ENCODE data around the gene ARHGAP15. TPM values are rescaled to one million over a fixed set of nuclear protein-coding genes. Genes with fewer than 3 reads are reported as not detected.
A peak's percentile ranks its signal among the peaks of the same experiment; 100 is the strongest.

The ARHGAP15 gene
- polyA plus RNA-seq, 6 donors from 2014 or later, result 183 to 264 (median 210) TPM

GRCh38 chr2:143190431-143190830 lies 61.2 kb downstream of the ARHGAP15 start:
- no peaks in the 10 kb centered on the region for H3K27me3 Mint-ChIP-seq
- no peak for ATAC-seq (ENCODE audit: low read depth in 2 of 2)
- H3K27ac Mint-ChIP-seq, result no peak overlapping the region

GRCh38 chr2:143192106-143192505 lies 62.9 kb downstream of the ARHGAP15 start:
- H3K27ac Mint-ChIP-seq, result peak overlapping the region in 3 of 6 donors; percentile 8 to 87 (median 85)
- H3K27me3 Mint-ChIP-seq, result no peaks in the 10 kb centered on the region
- DNase-seq (no peak), ATAC-seq (ENCODE audit: low read depth in 2 of 2) (no peak)
- peaks cover 11 to 36% (median 24%) of the 10 kb centered on the region in 3 donors for H3K4me1 Mint-ChIP-seq
- H3K36me3 Mint-ChIP-seq, result peaks cover 0 to 12% of the 10 kb centered on the region in 2 donors
- no peak overlapping the region for H3K4me3 Mint-ChIP-seq
- no peaks in the 10 kb centered on the region for H3K9me3 Mint-ChIP-seq

More at GRCh38 chr2:143190431-143190830, 61.2 kb downstream of the ARHGAP15 start:
- Mint-ChIP-seq H3K9me3 (no peaks in the 10 kb centered on the region), H3K36me3 (peaks cover 0 to 12% of the 10 kb centered on the region in 2 donors), H3K4me3 (no peak overlapping the region), H3K4me1 (peaks cover 23 to 49% (median 33%) of the 10 kb centered on the region in 3 donors)
- no peak for DNase-seq

- DNase-seq (no peak), ATAC-seq (ENCODE audit: low read depth in 2 of 2) (no peak)
- Mint-ChIP-seq H3K36me3 (peaks cover 0 to 12% of the 10 kb centered on the region in 2 donors), H3K9me3 (no peaks in the 10 kb centered on the region), H3K4me3 (no peak overlapping the region), H3K27me3 (no peaks in the 10 kb centered on the region), H3K27ac (peak overlapping the region in 4 of 6 donors; percentile 7 to 85 (median 13)), H3K4me1 (peaks cover 8 to 31% (median 19%) of the 10 kb centered on the region in 3 donors)
Measured at GRCh38 chr2:143192716-143193115, 63.5 kb downstream of the ARHGAP15 start.

- no peaks in the 10 kb centered on the region for H3K9me3 Mint-ChIP-seq
- H3K27me3 Mint-ChIP-seq, result no peaks in the 10 kb centered on the region
- peak overlapping the region in 3 of 6 donors; percentile 41 to 72 (median 42) for H3K27ac Mint-ChIP-seq
- peaks cover 0 to 12% of the 10 kb centered on the region in 2 donors for H3K36me3 Mint-ChIP-seq
- peaks cover 8 to 27% (median 19%) of the 10 kb centered on the region in 3 donors for H3K4me1 Mint-ChIP-seq
- no peak overlapping the region for H3K4me3 Mint-ChIP-seq
- no peak for DNase-seq
- ATAC-seq (ENCODE audit: low read depth in 2 of 2), result no peak
Measured at GRCh38 chr2:143193121-143193520, 63.9 kb downstream of the ARHGAP15 start.

DNA sequence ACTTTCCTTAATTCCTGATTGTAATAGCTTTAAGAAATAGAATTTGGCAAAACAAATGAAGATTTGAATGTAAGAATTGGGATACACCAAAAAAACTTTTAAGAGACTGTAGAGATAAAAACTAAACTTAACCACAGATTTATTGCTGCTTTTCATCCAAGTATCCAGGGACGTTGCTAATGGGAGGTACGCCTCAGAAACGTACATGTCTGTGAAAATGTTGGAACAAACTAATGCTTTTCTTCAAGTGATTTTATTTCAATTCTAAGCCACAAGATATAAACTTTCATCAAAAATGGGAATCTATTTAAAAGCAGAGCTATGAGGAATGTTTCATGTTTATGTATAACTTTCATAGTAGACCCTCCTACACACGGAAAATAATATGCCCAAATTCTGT lies 66.3 kb downstream of the ARHGAP15 start:
- Mint-ChIP-seq H3K27me3 (no peaks in the 10 kb centered on the region), H3K4me1 (peaks cover 12 to 15% (median 14%) of the 10 kb centered on the region in 3 donors), H3K27ac (peak overlapping the region in 1 of 6 donors; percentile 68), H3K36me3 (peaks cover 5 to 13% of the 10 kb centered on the region in 2 donors), H3K9me3 (no peaks in the 10 kb centered on the region), H3K4me3 (no peak overlapping the region)
- ATAC-seq (ENCODE audit: low read depth in 2 of 2) (no peak), DNase-seq (no peak)

DNA sequence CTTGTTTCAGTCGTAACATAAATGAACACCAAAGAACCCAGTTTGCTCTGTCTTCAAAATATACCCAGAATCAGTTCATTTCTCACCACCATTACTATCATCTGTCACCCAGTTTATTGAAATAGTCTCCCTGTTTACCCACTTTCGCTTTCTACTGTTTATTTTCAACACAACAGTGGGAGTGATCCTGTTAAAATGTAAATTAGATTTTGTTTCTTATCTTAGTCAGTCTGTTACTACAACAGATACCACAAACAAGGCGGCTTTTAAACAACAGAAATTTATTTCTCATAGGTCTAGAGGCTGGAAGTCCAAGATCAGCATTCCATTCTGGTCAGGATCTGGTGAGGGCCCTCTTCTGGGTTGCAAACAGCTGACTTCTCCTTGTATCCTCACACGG lies 74.8 kb downstream of the ARHGAP15 start:
- ATAC-seq (ENCODE audit: low read depth in 2 of 2) (no peak), DNase-seq (no peak)
- H3K9me3 Mint-ChIP-seq, result no peaks in the 10 kb centered on the region
- H3K4me1 Mint-ChIP-seq, result peaks cover 24 to 36% (median 26%) of the 10 kb centered on the region in 3 donors
- H3K4me3 Mint-ChIP-seq, result no peak overlapping the region
- peaks cover 37 to 48% of the 10 kb centered on the region in 2 donors for H3K36me3 Mint-ChIP-seq
- peak overlapping the region; percentile 18 to 90 (median 65) for H3K27ac Mint-ChIP-seq
- no peaks in the 10 kb centered on the region for H3K27me3 Mint-ChIP-seq

- Mint-ChIP-seq H3K4me3 (peak overlapping the region in 1 of 8 donors; percentile 45), H3K4me1 (peaks cover 26 to 37% (median 29%) of the 10 kb centered on the region in 3 donors), H3K27ac (peak overlapping the region in 5 of 6 donors; percentile 10 to 70 (median 40)), H3K27me3 (no peaks in the 10 kb centered on the region), H3K9me3 (no peaks in the 10 kb centered on the region), H3K36me3 (peaks cover 43 to 56% of the 10 kb centered on the region in 2 donors)
- ATAC-seq (ENCODE audit: low read depth in 2 of 2) (peak; percentile 48 to 63), DNase-seq (peak; percentile 24)
Measured at GRCh38 chr2:143205106-143205764, 76.0 kb downstream of the ARHGAP15 start.

- H3K4me3 Mint-ChIP-seq, result no peak overlapping the region
- ATAC-seq (ENCODE audit: low read depth in 2 of 2), result no peak
- no peaks in the 10 kb centered on the region for H3K9me3 Mint-ChIP-seq
- H3K27ac Mint-ChIP-seq, result peak overlapping the region in 4 of 6 donors; percentile 38 to 77 (median 66)
- H3K36me3 Mint-ChIP-seq, result peaks cover 10 to 24% of the 10 kb centered on the region in 2 donors
- peaks cover 10 to 16% (median 13%) of the 10 kb centered on the region in 3 donors for H3K4me1 Mint-ChIP-seq
- H3K27me3 Mint-ChIP-seq, result no peaks in the 10 kb centered on the region
- DNase-seq, result no peak
Measured at GRCh38 chr2:143209570-143210445, 80.6 kb downstream of the ARHGAP15 start.

- peaks cover 11 to 15% (median 13%) of the 10 kb centered on the region in 3 donors for H3K4me1 Mint-ChIP-seq
- H3K36me3 Mint-ChIP-seq, result peaks cover 10 to 23% of the 10 kb centered on the region in 2 donors
- H3K27ac Mint-ChIP-seq, result peak overlapping the region in 3 of 6 donors; percentile 10 to 38 (median 20)
Measured at GRCh38 chr2:143210446-143210819, 81.2 kb downstream of the ARHGAP15 start.

GRCh38 chr2:143217512-143218115 lies 88.4 kb downstream of the ARHGAP15 start:
- Mint-ChIP-seq H3K27ac (peak overlapping the region; percentile 0 to 77 (median 64)), H3K4me1 (peaks cover 21 to 27% (median 24%) of the 10 kb centered on the region in 3 donors), H3K27me3 (no peaks in the 10 kb centered on the region), H3K4me3 (no peak overlapping the region), H3K36me3 (peaks cover 0 to 11% of the 10 kb centered on the region in 2 donors), H3K9me3 (no peaks in the 10 kb centered on the region)
- ATAC-seq (ENCODE audit: low read depth in 2 of 2) (peak; percentile 41 to 61), DNase-seq (no peak)

More at GRCh38 chr2:143210446-143210819, 81.2 kb downstream of the ARHGAP15 start:
- ATAC-seq (ENCODE audit: low read depth in 2 of 2) (no peak), DNase-seq (no peak)
- H3K4me3 Mint-ChIP-seq, result no peak overlapping the region
- H3K27me3 Mint-ChIP-seq, result no peaks in the 10 kb centered on the region
- no peaks in the 10 kb centered on the region for H3K9me3 Mint-ChIP-seq

GRCh38 chr2:143218621-143219020 lies 89.4 kb downstream of the ARHGAP15 start:
- H3K27ac Mint-ChIP-seq, result peak overlapping the region in 3 of 6 donors; percentile 10 to 77 (median 29)
- no peak for DNase-seq
- H3K9me3 Mint-ChIP-seq, result no peaks in the 10 kb centered on the region
- H3K4me3 Mint-ChIP-seq, result no peak overlapping the region
- peaks cover 27 to 37% (median 30%) of the 10 kb centered on the region in 3 donors for H3K4me1 Mint-ChIP-seq
- ATAC-seq (ENCODE audit: low read depth in 2 of 2), result no peak
- H3K27me3 Mint-ChIP-seq, result no peaks in the 10 kb centered on the region
- peaks cover 0 to 11% of the 10 kb centered on the region in 2 donors for H3K36me3 Mint-ChIP-seq

GRCh38 chr2:143219266-143219665 lies 90.0 kb downstream of the ARHGAP15 start:
- no peak overlapping the region for H3K4me3 Mint-ChIP-seq
- ATAC-seq (ENCODE audit: low read depth in 2 of 2) (no peak), DNase-seq (no peak)
- H3K27ac Mint-ChIP-seq, result peak overlapping the region in 1 of 6 donors; percentile 24
- H3K4me1 Mint-ChIP-seq, result peaks cover 27 to 38% (median 30%) of the 10 kb centered on the region in 3 donors
- H3K9me3 Mint-ChIP-seq, result no peaks in the 10 kb centered on the region
- peaks cover 0 to 11% of the 10 kb centered on the region in 2 donors for H3K36me3 Mint-ChIP-seq
- H3K27me3 Mint-ChIP-seq, result no peaks in the 10 kb centered on the region

GRCh38 chr2:143223556-143223955 lies 94.3 kb downstream of the ARHGAP15 start:
- no peaks in the 10 kb centered on the region for H3K27me3 Mint-ChIP-seq
- no peak overlapping the region for H3K4me3 Mint-ChIP-seq
- DNase-seq (no peak), ATAC-seq (ENCODE audit: low read depth in 2 of 2) (no peak)
- peaks cover 8 to 26% (median 22%) of the 10 kb centered on the region in 3 donors for H3K4me1 Mint-ChIP-seq
- no peaks in the 10 kb centered on the region for H3K9me3 Mint-ChIP-seq
- peak overlapping the region in 4 of 6 donors; percentile 6 to 81 (median 38) for H3K27ac Mint-ChIP-seq
- peaks cover 0 to 8% of the 10 kb centered on the region in 2 donors for H3K36me3 Mint-ChIP-seq
